Astrocyte (in vitro differentiated cells and primary cell): ENCODE results near the gene RIPPLY2.

Experiments used
- CTCF ChIP-seq: IDR thresholded peaks from 2 replicates; pipeline ENCODE4 v1.5.1; 2011; ENCODE audit warnings: low read depth, mild to moderate bottlenecking, inconsistent platforms, low read length, moderate library complexity; ENCODE audit not compliant: insufficient read depth
- EZH2 ChIP-seq: IDR thresholded peaks from 2 replicates; pipeline ENCODE4 v1.6.1; 2012; ENCODE audit warnings: mild to moderate bottlenecking, low read length, inconsistent platforms; ENCODE audit not compliant: insufficient read depth

GRCh38 chr6:83904395-83904794 is 51.2 kb downstream of the RIPPLY2 start:
- TF ChIP-seq CTCF (no peak), EZH2 (no peak)
